ENCODE data around the gene CARD8. TPM values are rescaled to one million over a fixed set of nuclear protein-coding genes. Genes with fewer than 3 reads are reported as not detected.
"Not testable (repeated sequence)": the region's sequence is repeated elsewhere in the genome, so short reads cannot be mapped to it uniquely, and the experiment has no call there.

CARD8 gene
- total RNA-seq, 4 donors from 2014 or later: 18.7 to 30.4 (median 22.4) TPM

DNA sequence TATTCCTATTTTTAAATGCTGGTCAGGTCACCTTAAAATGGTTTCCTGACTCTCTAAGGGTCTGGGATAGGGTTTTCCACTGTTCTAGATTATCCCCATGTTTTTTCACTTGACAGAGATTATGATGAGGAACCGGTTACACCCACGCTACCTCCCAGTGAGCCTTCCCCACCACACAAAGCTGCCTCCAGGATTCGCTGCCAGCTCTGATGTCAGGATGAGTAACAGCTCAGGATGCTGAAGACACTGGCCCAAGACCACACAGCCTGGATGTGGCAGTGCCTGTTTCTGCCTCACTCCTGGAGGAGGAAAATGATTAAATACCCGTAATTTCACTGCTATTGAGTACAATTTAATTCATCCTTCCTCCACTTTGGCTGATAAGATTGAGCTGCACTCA lies 37.1 kb upstream of the CARD8 start:
- no peak overlapping the region for H3K27ac ChIP-seq
- H3K4me1 ChIP-seq: peaks cover 0 to 16% (median 4%) of the 10 kb centered on the region in 3 donors
- 57 to 72% methylated on average over 1 to 3 of the region's 4 CpGs for WGBS, 2 donors (ENCODE audit: low coverage in 1 of 2)
- TF ChIP-seq EP300 (IDR thresholded peaks at IDR 0.05) (no peak), POLR2A (IDR thresholded peaks at IDR 0.05) (no peak), POLR2AphosphoS5 (IDR thresholded peaks at IDR 0.05) (no peak)
- TF ChIP-seq, protein P1, sequence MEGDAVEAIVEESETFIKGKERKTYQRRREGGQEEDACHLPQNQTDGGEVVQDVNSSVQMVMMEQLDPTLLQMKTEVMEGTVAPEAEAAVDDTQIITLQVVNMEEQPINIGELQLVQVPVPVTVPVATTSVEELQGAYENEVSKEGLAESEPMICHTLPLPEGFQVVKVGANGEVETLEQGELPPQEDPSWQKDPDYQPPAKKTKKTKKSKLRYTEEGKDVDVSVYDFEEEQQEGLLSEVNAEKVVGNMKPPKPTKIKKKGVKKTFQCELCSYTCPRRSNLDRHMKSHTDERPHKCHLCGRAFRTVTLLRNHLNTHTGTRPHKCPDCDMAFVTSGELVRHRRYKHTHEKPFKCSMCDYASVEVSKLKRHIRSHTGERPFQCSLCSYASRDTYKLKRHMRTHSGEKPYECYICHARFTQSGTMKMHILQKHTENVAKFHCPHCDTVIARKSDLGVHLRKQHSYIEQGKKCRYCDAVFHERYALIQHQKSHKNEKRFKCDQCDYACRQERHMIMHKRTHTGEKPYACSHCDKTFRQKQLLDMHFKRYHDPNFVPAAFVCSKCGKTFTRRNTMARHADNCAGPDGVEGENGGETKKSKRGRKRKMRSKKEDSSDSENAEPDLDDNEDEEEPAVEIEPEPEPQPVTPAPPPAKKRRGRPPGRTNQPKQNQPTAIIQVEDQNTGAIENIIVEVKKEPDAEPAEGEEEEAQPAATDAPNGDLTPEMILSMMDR (IDR thresholded peaks at IDR 0.05): no peak
- ATAC-seq: no peak
- no peaks in the 10 kb centered on the region for H3K36me3 ChIP-seq
- H3K27me3 ChIP-seq: peaks cover 35% of the 10 kb centered on the region
- no peak overlapping the region for H3K4me3 ChIP-seq
- H3K9me3 ChIP-seq: no peaks in the 10 kb centered on the region

DNA sequence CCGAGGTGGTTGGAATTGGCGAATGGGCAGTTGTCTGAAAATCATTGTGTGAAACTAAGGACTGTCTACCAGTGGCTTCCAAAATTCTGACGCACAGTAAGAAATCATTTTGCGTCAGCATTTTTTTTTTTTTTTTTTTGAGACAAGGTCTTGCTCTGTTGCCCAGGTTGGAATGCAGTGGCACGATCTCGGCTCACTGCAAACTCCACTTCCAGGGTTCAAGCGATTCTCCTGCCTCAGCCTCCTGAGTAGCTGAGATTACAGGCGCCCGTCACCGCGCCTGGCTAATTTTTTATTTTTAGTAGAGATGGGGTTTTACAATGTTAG lies 35.7 kb upstream of the CARD8 start:
- 24 to 28% methylated on average over 9 to 10 of the region's 11 CpGs for WGBS, 2 donors (ENCODE audit: low coverage in 1 of 2)
- not testable (repeated sequence) for H3K9me3 ChIP-seq, H3K36me3 ChIP-seq, H3K27ac ChIP-seq, ATAC-seq
- Histone ChIP-seq H3K4me3 (peak overlapping the region in 1 of 2 donors; percentile 47), H3K4me1 (peaks cover 0 to 16% (median 4%) of the 10 kb centered on the region in 3 donors), H3K27me3 (peaks cover 35% of the 10 kb centered on the region)

DNA sequence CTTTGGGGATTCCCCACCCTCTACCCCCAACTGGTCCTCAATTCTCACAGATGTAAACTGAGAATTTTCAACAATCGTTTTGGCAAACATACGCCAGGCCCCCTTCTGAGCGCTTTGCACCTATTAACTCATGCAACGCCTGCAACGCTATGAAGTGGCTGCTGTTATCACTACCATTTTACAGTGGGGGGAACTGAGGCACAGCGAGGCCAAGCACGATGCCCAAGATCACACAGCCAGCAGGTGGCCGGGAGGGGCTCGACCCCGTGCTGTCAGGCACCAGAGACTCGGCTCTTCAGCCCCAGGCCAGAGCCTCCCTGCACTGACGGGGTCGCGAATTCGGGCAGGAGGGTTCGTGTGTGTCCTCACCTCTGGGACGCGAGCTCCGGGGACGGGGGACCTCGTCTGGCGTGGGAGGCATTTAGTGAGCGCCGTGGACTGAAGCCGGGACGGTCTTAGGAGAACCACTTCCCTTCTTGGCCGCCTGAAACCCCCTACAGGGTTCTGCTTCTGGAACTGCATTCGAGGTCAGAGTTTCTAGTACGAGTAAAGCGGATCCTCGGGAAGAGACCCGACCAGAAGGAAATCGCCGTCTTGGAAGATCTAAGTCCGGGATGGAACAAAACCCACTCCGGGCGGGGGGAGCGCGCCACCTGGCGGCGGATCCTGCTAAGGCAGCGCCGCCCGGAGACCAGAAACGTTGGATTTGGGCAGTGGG lies 35.2 kb upstream of the CARD8 start:
- ATAC-seq: peak; percentile 92
- peaks cover 0 to 16% (median 4%) of the 10 kb centered on the region in 3 donors for H3K4me1 ChIP-seq
- H3K27ac ChIP-seq: peak overlapping the region in 1 of 4 donors; percentile 61
- TF ChIP-seq POLR2AphosphoS5 (IDR thresholded peaks at IDR 0.05) (peak; percentile 14), EP300 (IDR thresholded peaks at IDR 0.05) (no peak)
- TF ChIP-seq, protein P1 (IDR thresholded peaks at IDR 0.05): peak in 3 of 4 experiments; percentile 93 to 97 (median 94)
- H3K36me3 ChIP-seq: no peaks in the 10 kb centered on the region
- peaks cover 35% of the 10 kb centered on the region for H3K27me3 ChIP-seq
- WGBS, 2 donors (ENCODE audit: low coverage in 1 of 2): 0 to 5% methylated on average over 4 of the region's 45 CpGs
- H3K4me3 ChIP-seq: peak overlapping the region; percentile 5 to 47
- H3K9me3 ChIP-seq: peaks cover 0 to 12% (median 0%) of the 10 kb centered on the region in 3 donors

DNA sequence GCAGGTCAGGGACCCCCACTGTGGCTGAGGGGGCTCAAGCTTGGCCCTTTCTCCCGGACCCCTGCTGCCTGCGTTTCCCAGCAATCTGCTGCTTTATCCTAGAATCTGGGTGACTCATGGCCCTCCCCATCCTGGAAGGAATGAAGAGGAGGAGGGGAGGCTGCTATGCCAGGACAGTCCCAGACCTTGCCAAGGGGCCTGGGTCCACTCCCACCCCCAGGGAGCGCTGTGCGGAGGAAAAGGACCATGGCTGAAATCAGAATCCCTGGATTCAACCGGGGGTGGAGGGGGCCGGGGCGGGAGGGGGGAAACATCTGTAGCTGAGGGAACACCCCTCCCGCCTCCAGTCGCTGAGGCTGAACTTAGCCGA lies 34.7 kb upstream of the CARD8 start:
- H3K27ac ChIP-seq: no peak overlapping the region

DNA sequence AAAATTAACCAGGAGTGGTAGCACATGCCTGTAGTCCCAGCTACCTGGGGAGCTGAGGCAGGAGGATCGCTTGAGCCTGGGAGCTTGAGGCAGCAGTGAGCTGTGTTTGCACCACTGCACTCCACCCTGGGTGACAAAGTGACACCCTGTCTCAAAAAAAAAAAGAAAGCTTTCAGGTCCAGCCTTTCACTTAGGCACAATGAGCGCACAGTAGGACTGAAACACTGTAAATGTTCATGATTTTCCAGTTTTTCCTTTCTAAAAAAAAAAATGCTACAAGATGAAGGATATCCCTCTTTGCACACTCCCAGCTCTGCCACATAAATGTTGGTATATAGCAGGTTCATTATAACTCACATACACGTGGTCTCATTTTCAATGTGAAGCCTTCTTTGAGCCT lies 32.0 kb upstream of the CARD8 start:
- TF ChIP-seq POLR2A (IDR thresholded peaks at IDR 0.05): no peak
- TF ChIP-seq POLR2AphosphoS5 (IDR thresholded peaks at IDR 0.05): no peak
- TF ChIP-seq EP300 (IDR thresholded peaks at IDR 0.05): no peak
- TF ChIP-seq, protein P1 (IDR thresholded peaks at IDR 0.05): no peak
- no peaks in the 10 kb centered on the region for H3K36me3 ChIP-seq
- ATAC-seq: no peak
- peaks cover 14% of the 10 kb centered on the region for H3K27me3 ChIP-seq
- no peak overlapping the region for H3K27ac ChIP-seq
- WGBS, 2 donors (ENCODE audit: low coverage in 1 of 2): 79 to 91% methylated on average over 2 to 3 of the region's 3 CpGs
- peaks cover 0 to 16% (median 4%) of the 10 kb centered on the region in 3 donors for H3K4me1 ChIP-seq
- H3K9me3 ChIP-seq: peaks cover 0 to 21% (median 0%) of the 10 kb centered on the region in 3 donors
- H3K4me3 ChIP-seq: no peak overlapping the region

More for the DNA sequence above, 34.7 kb upstream of the CARD8 start:
- peaks cover 30% of the 10 kb centered on the region for H3K27me3 ChIP-seq
- H3K4me3 ChIP-seq: peak overlapping the region in 1 of 2 donors; percentile 47
- no peaks in the 10 kb centered on the region for H3K36me3 ChIP-seq
- peaks cover 0 to 12% (median 0%) of the 10 kb centered on the region in 3 donors for H3K9me3 ChIP-seq
- WGBS, 2 donors (ENCODE audit: low coverage in 1 of 2): 0 to 33% methylated on average over 1 to 3 of the region's 10 CpGs
- peaks cover 0 to 16% (median 4%) of the 10 kb centered on the region in 3 donors for H3K4me1 ChIP-seq
- TF ChIP-seq EP300 (IDR thresholded peaks at IDR 0.05) (no peak), POLR2A (IDR thresholded peaks at IDR 0.05) (no peak), POLR2AphosphoS5 (IDR thresholded peaks at IDR 0.05) (no peak)
- TF ChIP-seq, protein P1 (IDR thresholded peaks at IDR 0.05): no peak
- peak; percentile 10 for ATAC-seq
